Astrocyte of the cerebellum (primary cell): ENCODE data around the gene PFKFB3.
"Not testable (repeated sequence)": the region's sequence is repeated elsewhere in the genome, so short reads cannot be mapped to it uniquely, and the experiment has no call there.

ENCODE experiments used
- DNase-seq: peaks from one replicate; pipeline ENCODE4 v3.0.0-alpha.2; 2011; ENCODE audit warnings: low read depth
- H3K4me3 ChIP-seq: 2 replicates; pipeline ENCODE4 v1.5.1; 2011; ENCODE audit warnings: mild to moderate bottlenecking, low read depth, low read length, moderate library complexity
- CTCF ChIP-seq: IDR thresholded peaks from 2 replicates; pipeline ENCODE4 v1.5.1; 2012; ENCODE audit warnings: low read length, low read depth, moderate library complexity, mild to moderate bottlenecking; ENCODE audit errors: missing control alignments
- in situ Hi-C: cut with HindIII; loops from 2 replicates; pipeline ENCODE4 v1.10.0; 2017; ENCODE audit warnings: low sequenced_read_pairs

Gene PFKFB3

DNA sequence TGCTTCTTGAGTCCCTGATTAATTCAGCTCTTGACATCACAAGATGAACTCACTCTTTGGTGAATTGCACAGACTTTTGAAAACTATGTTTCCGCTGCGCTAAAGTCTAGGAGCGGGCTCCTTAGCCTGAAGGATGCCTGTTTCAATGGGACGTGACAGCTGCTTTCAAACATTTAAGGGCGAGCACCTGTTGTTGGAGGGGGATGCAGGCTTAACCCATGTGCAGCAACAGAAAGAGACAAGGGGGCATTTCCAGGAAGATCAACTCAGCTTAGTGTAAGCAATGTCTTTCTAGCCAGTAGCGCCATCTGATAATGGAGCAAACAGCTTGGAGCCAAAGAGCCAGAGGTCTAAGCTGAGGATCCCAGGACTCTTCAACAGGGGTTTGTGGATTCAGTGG lies 8.4 kb upstream of the PFKFB3 start:
- DNase-seq: no peak

DNA sequence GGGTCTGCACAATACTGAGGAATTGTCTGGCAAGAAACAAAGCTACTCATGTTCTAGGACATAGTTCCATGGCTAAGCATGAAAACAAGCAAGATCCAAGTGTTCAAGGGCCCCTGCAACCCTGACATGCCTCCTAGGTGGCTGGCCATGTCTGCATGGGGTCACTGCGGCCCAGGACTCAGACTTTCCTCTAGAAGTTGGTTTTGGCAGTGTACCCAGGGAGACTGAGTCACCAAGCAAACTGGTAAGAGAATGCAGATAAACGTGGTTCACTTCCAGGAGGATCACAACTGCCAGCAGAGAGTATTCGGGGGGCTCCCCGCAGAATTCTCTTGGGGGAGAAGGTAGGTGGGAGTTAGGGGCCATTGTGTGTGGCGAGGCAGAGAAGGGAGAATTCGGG lies 7.4 kb upstream of the PFKFB3 start:
- peak; percentile 41 for DNase-seq
- in situ Hi-C loops: no loop called here
- no peak overlapping the region for H3K4me3 ChIP-seq
- no peak for TF ChIP-seq CTCF

More for the DNA sequence above, 8.4 kb upstream of the PFKFB3 start:
- no peak overlapping the region for H3K4me3 ChIP-seq
- no peak for TF ChIP-seq CTCF
- in situ Hi-C loops: loop anchor here (5.0 kb wide), 1 partner anchor 47 kb away; no protein-coding TSS in a partner anchor

- no peak for DNase-seq
- in situ Hi-C loops: no loop called here
- H3K4me3 ChIP-seq: no peak overlapping the region
- TF ChIP-seq CTCF: no peak
Measured at GRCh38 chr10:6195846-6196245, 6.9 kb upstream of the PFKFB3 start.

DNA sequence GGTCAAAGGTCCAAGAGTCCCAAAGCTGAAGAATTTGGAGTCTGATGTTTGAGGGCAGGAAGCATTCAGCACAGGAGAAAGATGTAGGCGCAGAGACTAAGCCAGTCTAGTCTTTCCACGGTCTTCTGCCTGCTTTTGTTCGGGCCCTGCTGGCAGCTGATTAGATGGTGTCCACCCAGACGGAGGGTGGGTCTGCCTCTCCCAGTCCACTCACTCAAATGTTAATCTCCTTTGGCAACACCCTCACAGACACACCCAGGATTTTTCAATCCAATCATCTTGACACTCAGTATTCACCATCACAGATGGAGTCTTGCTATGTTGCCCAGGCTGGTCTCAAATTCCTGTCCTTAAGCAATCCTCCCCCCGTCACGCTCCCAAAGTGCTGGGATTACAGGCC lies 6.2 kb upstream of the PFKFB3 start:
- DNase-seq, in situ Hi-C loops, H3K4me3 ChIP-seq: not testable (repeated sequence)

GRCh38 chr10:6197321-6197720 lies 5.4 kb upstream of the PFKFB3 start:
- in situ Hi-C loops: no loop called here
- no peak for DNase-seq
- TF ChIP-seq CTCF: no peak
- no peak overlapping the region for H3K4me3 ChIP-seq

- DNase-seq: no peak
- TF ChIP-seq CTCF: no peak
- H3K4me3 ChIP-seq: no peak overlapping the region
- in situ Hi-C loops: no loop called here
Measured at GRCh38 chr10:6198171-6198570, 4.6 kb upstream of the PFKFB3 start.

GRCh38 chr10:6199131-6199733 lies 3.5 kb upstream of the PFKFB3 start:
- in situ Hi-C loops: no loop called here
- no peak for DNase-seq
- H3K4me3 ChIP-seq: no peak overlapping the region
- TF ChIP-seq CTCF: no peak
